Hepatic stellate cell (primary cell): ENCODE measurements around the gene EEFSEC.

Experiments used
- DNase-seq: peaks from one replicate; pipeline ENCODE4 v3.0.0; 2011; ENCODE audit warnings: low spot score

EEFSEC gene

DNA sequence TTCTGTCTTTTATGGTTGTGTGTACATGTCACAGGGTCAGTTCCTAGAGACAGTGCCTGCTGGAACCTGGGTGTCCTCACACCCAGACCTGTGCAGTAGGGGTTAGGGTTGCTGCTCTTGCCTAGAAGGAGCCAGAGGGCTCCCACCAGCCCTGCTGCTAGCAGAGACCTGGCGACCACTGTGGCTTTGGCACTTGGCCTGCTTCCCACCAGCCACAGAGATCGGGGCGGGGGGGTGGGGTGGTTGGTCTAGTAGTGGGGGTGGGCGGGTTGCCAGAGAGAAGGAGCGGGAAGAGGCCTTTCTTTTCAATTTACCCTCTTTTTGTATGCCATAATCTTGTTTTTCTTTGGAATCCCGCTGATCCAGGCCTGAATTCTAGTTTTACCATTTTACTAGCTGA is 29.4 kb downstream of the EEFSEC start:
- no peak for DNase-seq

DNA sequence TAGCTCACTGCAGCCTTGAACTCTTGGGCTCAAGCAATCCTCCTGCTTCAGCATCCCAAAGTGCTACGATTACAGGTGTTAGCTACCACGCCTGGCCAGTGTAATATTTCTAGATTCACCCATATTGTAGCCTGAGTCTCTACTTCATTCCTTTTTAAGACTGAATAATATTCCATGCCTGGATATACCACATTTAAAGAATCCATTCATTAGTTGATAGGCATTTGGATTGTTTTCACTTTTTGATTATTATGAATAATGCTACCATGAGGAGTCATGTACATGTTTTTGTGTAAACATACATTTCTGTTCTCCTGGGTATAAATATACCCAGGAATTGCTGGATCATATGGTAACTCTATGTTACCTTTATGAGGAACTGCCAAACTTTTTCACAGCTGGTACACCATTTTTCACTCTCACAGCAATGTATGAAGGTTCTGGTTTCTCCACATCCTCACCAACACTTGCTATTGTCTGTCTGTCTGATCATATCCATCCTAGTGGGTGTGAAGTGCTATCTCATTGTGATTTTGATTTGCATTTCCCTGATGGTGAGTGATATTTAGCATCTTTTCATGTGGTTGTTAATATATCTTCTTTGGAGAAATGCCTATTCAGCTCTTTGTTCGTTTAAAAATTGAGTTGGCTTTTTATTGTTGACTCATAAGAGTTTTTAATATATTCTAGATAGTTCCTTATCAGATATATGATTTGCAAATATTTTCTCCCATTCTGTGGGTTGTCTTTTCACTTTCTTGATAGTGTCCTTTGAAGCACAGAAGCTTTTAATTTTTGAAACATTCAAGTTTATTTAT is 32.6 kb downstream of the EEFSEC start:
- no peak for DNase-seq

- no peak for DNase-seq
These were observed 34.2 kb downstream of the EEFSEC start for GRCh38 chr3:128187495-128187894.

DNA sequence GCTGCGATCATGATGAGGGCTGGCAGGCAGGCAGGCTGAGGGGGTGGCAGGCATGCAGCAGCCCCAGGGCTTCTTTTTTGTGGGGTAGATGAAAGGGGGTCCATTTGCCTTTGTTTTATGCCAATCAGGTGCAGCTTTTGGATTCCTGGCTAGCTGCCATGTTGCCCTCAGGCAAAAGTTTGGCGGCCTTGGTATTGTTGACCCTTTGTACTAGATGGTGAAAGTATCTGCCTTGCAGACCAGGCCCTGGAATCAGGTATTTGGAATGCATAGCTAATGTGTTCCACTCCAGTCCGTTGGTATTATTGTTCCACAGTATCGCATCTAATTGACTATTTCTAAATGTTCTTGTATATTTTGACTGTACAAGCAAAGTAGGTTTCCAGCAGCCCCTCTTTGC is 35.0 kb downstream of the EEFSEC start:
- DNase-seq = no peak

DNA sequence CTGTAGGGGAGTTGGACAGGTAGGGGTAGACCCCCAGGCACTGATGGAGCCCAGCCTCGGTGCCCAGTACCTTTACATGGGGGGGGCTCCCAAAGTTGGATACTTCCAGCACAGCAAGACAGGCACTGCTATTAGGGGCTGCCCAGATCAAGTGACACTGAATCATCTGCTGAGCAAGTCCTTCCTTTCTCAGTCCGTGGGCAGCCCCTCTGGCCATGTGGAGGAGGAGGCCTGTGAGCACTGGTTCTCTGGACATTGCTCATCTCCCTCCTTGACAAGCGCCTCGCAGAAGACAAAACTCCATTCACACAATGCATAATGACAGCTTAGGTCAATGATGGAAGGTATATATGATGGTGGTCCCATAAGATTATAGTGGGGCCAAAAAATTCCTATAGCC is 35.7 kb downstream of the EEFSEC start:
- no peak for DNase-seq

DNA sequence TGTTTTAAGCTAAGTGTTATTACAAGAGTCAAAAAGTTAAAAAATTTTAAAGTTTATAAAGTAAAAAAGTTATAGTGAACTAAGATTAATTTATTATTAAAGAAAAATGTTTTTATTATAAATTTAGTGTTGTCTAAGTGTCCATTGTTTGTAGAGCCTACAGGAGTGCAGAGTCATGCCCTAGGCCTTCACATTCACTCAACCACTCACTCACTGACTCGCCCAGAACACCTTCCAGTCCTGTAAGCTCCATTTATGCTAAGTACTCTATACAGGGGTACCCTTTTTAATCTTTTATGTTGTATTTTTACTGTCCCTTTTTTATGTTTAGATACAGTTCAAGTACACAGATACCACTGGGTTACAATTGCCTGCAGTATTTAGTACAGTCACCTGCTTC is 37.2 kb downstream of the EEFSEC start:
- no peak for DNase-seq

- no peak for DNase-seq
These were observed 38.9 kb downstream of the EEFSEC start for GRCh38 chr3:128192131-128192530.

- no peak for DNase-seq
These were observed 39.9 kb downstream of the EEFSEC start for GRCh38 chr3:128193168-128193567.

GRCh38 chr3:128194843-128195242 is 41.6 kb downstream of the EEFSEC start:
- DNase-seq = no peak

- no peak for DNase-seq
These were observed 42.1 kb downstream of the EEFSEC start for GRCh38 chr3:128195369-128195768.

GRCh38 chr3:128195802-128196201 is 42.5 kb downstream of the EEFSEC start:
- DNase-seq = no peak

- no peak for DNase-seq
These were observed 43.4 kb downstream of the EEFSEC start for GRCh38 chr3:128196647-128197046.

GRCh38 chr3:128197855-128198254 is 44.6 kb downstream of the EEFSEC start:
- DNase-seq = no peak

GRCh38 chr3:128198313-128198712 is 45.0 kb downstream of the EEFSEC start:
- no peak for DNase-seq

- no peak for DNase-seq
These were observed 45.8 kb downstream of the EEFSEC start for GRCh38 chr3:128199110-128199509.

GRCh38 chr3:128201158-128201755 is 48.0 kb downstream of the EEFSEC start:
- DNase-seq = no peak

DNA sequence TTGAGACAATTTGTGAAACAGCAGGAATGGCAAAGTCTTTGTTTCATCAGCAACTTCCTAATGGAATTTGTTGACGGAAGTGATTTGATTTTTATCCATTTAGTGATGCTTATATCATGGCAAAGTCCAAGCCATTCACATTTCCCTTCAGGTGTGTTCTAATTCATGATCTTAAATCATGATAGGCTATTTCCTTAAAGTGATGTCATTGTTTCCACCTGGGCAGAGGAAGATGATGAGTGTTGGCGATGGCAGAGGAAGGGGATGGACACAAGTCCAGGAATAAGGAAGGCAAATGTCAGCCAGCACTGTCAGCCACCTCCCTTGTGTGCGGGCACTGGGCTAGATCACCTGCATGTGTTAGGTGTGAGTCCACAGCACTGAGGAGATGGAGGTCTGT is 49.9 kb downstream of the EEFSEC start:
- no peak for DNase-seq

GRCh38 chr3:128205558-128206145 is 52.4 kb downstream of the EEFSEC start:
- no peak for DNase-seq

GRCh38 chr3:128207951-128208350 is 54.7 kb downstream of the EEFSEC start:
- no peak for DNase-seq

GRCh38 chr3:128210711-128211110 is 57.4 kb downstream of the EEFSEC start:
- DNase-seq = no peak

DNA sequence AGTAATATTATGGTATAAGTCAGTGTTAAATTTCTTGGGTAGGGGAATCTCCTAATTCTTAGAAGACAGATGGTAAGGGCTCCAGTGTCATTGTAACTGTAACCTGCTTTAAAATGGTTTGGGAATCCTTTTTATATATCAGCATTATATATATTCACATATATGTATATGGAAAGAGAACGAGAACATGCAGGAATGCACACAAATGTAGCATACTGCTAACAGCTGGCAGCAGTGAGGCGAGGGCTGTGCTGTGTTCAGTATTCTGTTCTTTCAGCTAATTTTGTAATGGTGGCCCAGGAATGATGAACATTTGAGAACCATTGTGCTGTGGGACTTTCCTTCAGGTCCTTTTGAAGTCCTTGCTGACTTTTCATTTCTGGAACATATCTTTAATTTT is 60.8 kb downstream of the EEFSEC start:
- DNase-seq = no peak

DNA sequence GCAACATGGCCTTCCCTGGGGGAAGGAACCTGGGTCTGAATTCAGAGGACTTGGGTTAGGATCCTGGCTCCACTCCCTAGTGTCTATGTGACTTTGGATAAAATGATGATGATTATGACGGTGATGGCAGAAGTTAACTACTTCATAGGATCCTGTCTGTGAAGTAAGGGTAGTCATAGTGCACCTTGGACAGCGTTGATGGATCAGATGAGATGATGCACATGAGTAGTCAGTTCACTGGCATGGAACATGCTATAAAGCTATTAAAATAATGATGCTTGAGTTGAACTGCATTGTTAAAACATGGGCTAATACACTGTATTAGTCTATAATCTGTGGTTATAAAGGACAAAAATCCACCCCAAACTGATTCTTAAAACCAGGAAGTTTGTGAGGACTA is 62.0 kb downstream of the EEFSEC start:
- no peak for DNase-seq

- no peak for DNase-seq
These were observed 62.7 kb downstream of the EEFSEC start for GRCh38 chr3:128215800-128216495.
